ENCODE data around the gene TPRKB.
"Not testable (repeated sequence)": the region's sequence is repeated elsewhere in the genome, so short reads cannot be mapped to it uniquely, and the experiment has no call there.

Gene TPRKB

GRCh38 chr2:73766994-73767393, 29.8 kb upstream of the TPRKB start:
- Histone ChIP-seq H3K4me1 (ENCODE audit: control insufficient read depth, insufficient read depth, low read length) (no peaks in the 10 kb centered on the region), H3K9me3 (ENCODE audit: control insufficient read depth, insufficient read depth, low read length) (no peaks in the 10 kb centered on the region), H3K27ac (ENCODE audit: low read length) (no peak overlapping the region), H3K27me3 (ENCODE audit: control insufficient read depth, insufficient read depth, low read length) (no peaks in the 10 kb centered on the region), H3K36me3 (ENCODE audit: control insufficient read depth, insufficient read depth, low read length) (peaks cover 2% of the 10 kb centered on the region; the same call in 1 of the 2 replicates), H3K4me3 (ENCODE audit: low read length) (no peak overlapping the region)
- DNase-seq (ENCODE audit: low read depth, low spot score), result no peak
- 100% methylated on average over 3 of the region's 4 CpGs for WGBS (ENCODE audit: insufficient coverage, insufficient read length)

DNA sequence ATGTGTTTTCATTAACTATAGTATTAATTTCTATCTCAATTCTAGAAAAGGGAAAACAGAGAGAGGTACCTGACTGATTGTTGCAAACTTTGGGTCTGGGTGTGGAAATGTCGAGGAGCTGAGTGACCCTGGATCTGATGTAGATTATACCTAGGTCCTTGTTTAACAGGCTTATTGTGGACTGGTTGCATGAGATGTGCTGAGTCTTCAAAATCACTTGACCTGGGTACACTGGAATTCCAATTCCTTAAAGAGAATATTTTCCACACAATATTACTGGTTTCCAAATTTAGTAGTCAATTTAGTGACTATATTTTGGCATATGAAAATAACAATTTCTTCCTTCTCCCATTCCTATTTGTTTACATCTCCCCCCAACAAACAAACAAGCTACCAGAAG, 29.2 kb upstream of the TPRKB start:
- no peaks in the 10 kb centered on the region for H3K27me3 ChIP-seq (ENCODE audit: control insufficient read depth, insufficient read depth, low read length)
- no peaks in the 10 kb centered on the region for H3K9me3 ChIP-seq (ENCODE audit: control insufficient read depth, insufficient read depth, low read length)
- H3K27ac ChIP-seq (ENCODE audit: low read length), result no peak overlapping the region
- peaks cover 2% of the 10 kb centered on the region; the same call in 1 of the 2 replicates for H3K36me3 ChIP-seq (ENCODE audit: control insufficient read depth, insufficient read depth, low read length)
- WGBS (ENCODE audit: insufficient coverage, insufficient read length), result no CpG with 5 or more reads among the region's 1 CpG
- no peaks in the 10 kb centered on the region for H3K4me1 ChIP-seq (ENCODE audit: control insufficient read depth, insufficient read depth, low read length)
- no peak overlapping the region for H3K4me3 ChIP-seq (ENCODE audit: low read length)
- DNase-seq (ENCODE audit: low read depth, low spot score), result no peak

DNA sequence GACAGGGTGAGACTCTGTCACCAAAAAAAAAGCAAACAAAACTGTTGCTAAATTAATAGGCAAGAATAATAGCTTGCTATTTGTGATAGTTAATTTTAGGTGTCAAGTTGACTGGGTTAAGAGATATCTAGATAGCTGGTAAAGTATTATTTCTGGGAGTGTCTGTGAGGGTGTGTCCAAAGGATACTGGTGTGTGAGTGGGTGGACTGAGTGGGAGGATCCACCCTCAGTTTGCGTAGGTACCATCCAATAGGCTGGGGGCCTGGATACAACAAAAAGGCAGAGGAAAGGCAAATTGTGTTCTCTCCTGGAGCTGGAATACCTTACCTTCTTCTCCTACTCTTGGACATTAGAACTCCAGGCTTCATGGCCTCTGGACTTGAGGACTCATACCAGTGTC, 27.8 kb upstream of the TPRKB start:
- no peak for DNase-seq (ENCODE audit: low read depth, low spot score)
- Histone ChIP-seq H3K36me3 (ENCODE audit: control insufficient read depth, insufficient read depth, low read length) (peaks cover 2% of the 10 kb centered on the region; the same call in 1 of the 2 replicates), H3K4me3 (ENCODE audit: low read length) (no peak overlapping the region), H3K4me1 (ENCODE audit: control insufficient read depth, insufficient read depth, low read length) (no peaks in the 10 kb centered on the region), H3K27ac (ENCODE audit: low read length) (no peak overlapping the region), H3K27me3 (ENCODE audit: control insufficient read depth, insufficient read depth, low read length) (no peaks in the 10 kb centered on the region), H3K9me3 (ENCODE audit: control insufficient read depth, insufficient read depth, low read length) (no peaks in the 10 kb centered on the region)
- WGBS (ENCODE audit: insufficient coverage, insufficient read length), result no CpG with 5 or more reads among the region's 1 CpG

DNA sequence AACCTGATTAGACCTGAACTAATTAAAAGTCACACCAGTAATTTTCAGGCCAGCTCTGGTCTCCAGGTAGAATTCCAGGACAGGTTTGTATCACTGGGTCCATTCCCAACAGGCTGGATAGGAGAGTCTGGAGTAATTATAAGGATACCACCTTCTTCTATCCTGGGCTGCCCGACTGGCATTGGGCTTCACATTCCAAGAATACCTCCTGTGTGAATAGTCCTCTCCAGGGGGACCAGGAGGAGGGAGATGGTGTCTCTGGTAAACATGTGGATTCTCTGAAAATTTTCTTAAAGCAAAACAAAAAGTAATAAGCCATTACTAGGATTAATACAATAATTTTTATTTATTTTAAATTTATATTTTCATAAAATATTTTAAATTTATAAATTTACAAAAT, 25.4 kb upstream of the TPRKB start:
- Histone ChIP-seq H3K4me1 (ENCODE audit: control insufficient read depth, insufficient read depth, low read length) (no peaks in the 10 kb centered on the region), H3K9me3 (ENCODE audit: control insufficient read depth, insufficient read depth, low read length) (no peaks in the 10 kb centered on the region), H3K4me3 (ENCODE audit: low read length) (no peak overlapping the region), H3K27ac (ENCODE audit: low read length) (no peak overlapping the region), H3K27me3 (ENCODE audit: control insufficient read depth, insufficient read depth, low read length) (no peaks in the 10 kb centered on the region), H3K36me3 (ENCODE audit: control insufficient read depth, insufficient read depth, low read length) (peaks cover 2% of the 10 kb centered on the region; the same call in 1 of the 2 replicates)
- no peak for DNase-seq (ENCODE audit: low read depth, low spot score)
- WGBS (ENCODE audit: insufficient coverage, insufficient read length), result no CpG with 5 or more reads among the region's 1 CpG

GRCh38 chr2:73759904-73760303, 22.8 kb upstream of the TPRKB start:
- no peak overlapping the region for H3K4me3 ChIP-seq (ENCODE audit: low read length)
- H3K36me3 ChIP-seq (ENCODE audit: control insufficient read depth, insufficient read depth, low read length), result peaks cover 3% of the 10 kb centered on the region; the same call in 1 of the 2 replicates
- DNase-seq (ENCODE audit: low read depth, low spot score), result no peak
- no peak overlapping the region for H3K27ac ChIP-seq (ENCODE audit: low read length)
- 0 out of 2 replicates have a peak, but pooled peaks cover 1% of the 10 kb centered on the region for H3K27me3 ChIP-seq (ENCODE audit: control insufficient read depth, insufficient read depth, low read length)
- WGBS (ENCODE audit: insufficient coverage, insufficient read length), result no CpG with 5 or more reads among the region's 2 CpGs
- no peaks in the 10 kb centered on the region; the same call in none of the 2 replicates for H3K9me3 ChIP-seq (ENCODE audit: control insufficient read depth, insufficient read depth, low read length)
- no peaks in the 10 kb centered on the region for H3K4me1 ChIP-seq (ENCODE audit: control insufficient read depth, insufficient read depth, low read length)

- H3K36me3 ChIP-seq (ENCODE audit: control insufficient read depth, insufficient read depth, low read length), result peaks cover 3% of the 10 kb centered on the region; the same call in 1 of the 2 replicates
Observed at GRCh38 chr2:73759285-73759764, 22.2 kb upstream of the TPRKB start.

GRCh38 chr2:73754332-73754731, 17.2 kb upstream of the TPRKB start:
- WGBS (ENCODE audit: insufficient coverage, insufficient read length), result no CpG with 5 or more reads among the region's 7 CpGs
- not testable (repeated sequence) for H3K36me3 ChIP-seq (ENCODE audit: control insufficient read depth, insufficient read depth, low read length); H3K9me3 ChIP-seq (ENCODE audit: control insufficient read depth, insufficient read depth, low read length)

More at GRCh38 chr2:73759285-73759764, 22.2 kb upstream of the TPRKB start:
- Histone ChIP-seq H3K27me3 (ENCODE audit: control insufficient read depth, insufficient read depth, low read length) (0 out of 2 replicates have a peak, but pooled peaks cover 1% of the 10 kb centered on the region), H3K4me1 (ENCODE audit: control insufficient read depth, insufficient read depth, low read length) (no peaks in the 10 kb centered on the region), H3K27ac (ENCODE audit: low read length) (no peak overlapping the region), H3K4me3 (ENCODE audit: low read length) (no peak overlapping the region), H3K9me3 (ENCODE audit: control insufficient read depth, insufficient read depth, low read length) (no peaks in the 10 kb centered on the region; the same call in none of the 2 replicates)
- no CpG with 5 or more reads among the region's 3 CpGs for WGBS (ENCODE audit: insufficient coverage, insufficient read length)
- DNase-seq (ENCODE audit: low read depth, low spot score), result no peak

DNA sequence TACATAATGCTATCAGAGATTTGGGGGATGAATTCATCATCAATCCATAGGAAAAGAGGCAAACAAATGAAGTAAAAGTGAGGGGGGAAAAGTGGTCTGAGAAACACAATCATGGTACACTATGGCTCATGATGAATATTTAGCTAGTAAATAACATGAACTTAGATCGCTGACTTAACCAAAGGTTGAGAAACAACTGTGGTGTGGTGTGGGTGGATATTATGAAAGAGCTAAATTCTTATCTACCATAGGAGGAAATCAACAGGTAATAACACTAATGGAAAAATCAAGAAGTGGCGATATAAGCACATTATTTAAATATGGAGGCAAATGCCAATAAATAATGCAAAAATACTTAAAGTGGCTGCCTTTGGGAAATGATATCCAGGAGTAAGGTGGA, 12.2 kb upstream of the TPRKB start:
- no peaks in the 10 kb centered on the region for H3K4me1 ChIP-seq (ENCODE audit: control insufficient read depth, insufficient read depth, low read length)
- no peaks in the 10 kb centered on the region for H3K27me3 ChIP-seq (ENCODE audit: control insufficient read depth, insufficient read depth, low read length)
- no peak for DNase-seq (ENCODE audit: low read depth, low spot score)
- no peak overlapping the region for H3K4me3 ChIP-seq (ENCODE audit: low read length)
- no peak overlapping the region for H3K27ac ChIP-seq (ENCODE audit: low read length)
- WGBS (ENCODE audit: insufficient coverage, insufficient read length), result no CpG with 5 or more reads among the region's 2 CpGs
- H3K36me3 ChIP-seq (ENCODE audit: control insufficient read depth, insufficient read depth, low read length), result no peaks in the 10 kb centered on the region
- no peaks in the 10 kb centered on the region for H3K9me3 ChIP-seq (ENCODE audit: control insufficient read depth, insufficient read depth, low read length)

More at GRCh38 chr2:73754332-73754731, 17.2 kb upstream of the TPRKB start:
- not testable (repeated sequence) for H3K4me1 ChIP-seq (ENCODE audit: control insufficient read depth, insufficient read depth, low read length); DNase-seq (ENCODE audit: low read depth, low spot score); H3K27ac ChIP-seq (ENCODE audit: low read length); H3K4me3 ChIP-seq (ENCODE audit: low read length); H3K27me3 ChIP-seq (ENCODE audit: control insufficient read depth, insufficient read depth, low read length)

DNA sequence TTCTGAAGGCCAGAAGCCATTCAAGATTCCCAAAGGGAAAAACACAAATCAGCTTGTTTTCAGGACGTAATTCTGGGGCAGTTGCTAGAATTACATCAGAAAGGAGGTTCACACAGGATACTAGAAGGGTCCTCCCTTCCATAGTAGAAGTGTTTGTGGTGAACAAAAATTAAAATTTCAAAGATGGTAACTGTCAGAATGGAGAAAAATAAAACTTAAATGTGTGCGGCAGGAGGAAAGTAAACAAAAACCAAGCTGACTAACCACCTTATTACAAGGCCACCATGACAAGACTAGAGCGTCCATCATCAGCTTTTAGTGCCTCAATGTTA, 9.7 kb upstream of the TPRKB start:
- Histone ChIP-seq H3K36me3 (ENCODE audit: control insufficient read depth, insufficient read depth, low read length) (no peaks in the 10 kb centered on the region), H3K27ac (ENCODE audit: low read length) (no peak overlapping the region), H3K4me3 (ENCODE audit: low read length) (no peak overlapping the region), H3K4me1 (ENCODE audit: control insufficient read depth, insufficient read depth, low read length) (no peaks in the 10 kb centered on the region), H3K9me3 (ENCODE audit: control insufficient read depth, insufficient read depth, low read length) (no peaks in the 10 kb centered on the region), H3K27me3 (ENCODE audit: control insufficient read depth, insufficient read depth, low read length) (no peaks in the 10 kb centered on the region)
- no peak for DNase-seq (ENCODE audit: low read depth, low spot score)
- no CpG with 5 or more reads among the region's 3 CpGs for WGBS (ENCODE audit: insufficient coverage, insufficient read length)

DNA sequence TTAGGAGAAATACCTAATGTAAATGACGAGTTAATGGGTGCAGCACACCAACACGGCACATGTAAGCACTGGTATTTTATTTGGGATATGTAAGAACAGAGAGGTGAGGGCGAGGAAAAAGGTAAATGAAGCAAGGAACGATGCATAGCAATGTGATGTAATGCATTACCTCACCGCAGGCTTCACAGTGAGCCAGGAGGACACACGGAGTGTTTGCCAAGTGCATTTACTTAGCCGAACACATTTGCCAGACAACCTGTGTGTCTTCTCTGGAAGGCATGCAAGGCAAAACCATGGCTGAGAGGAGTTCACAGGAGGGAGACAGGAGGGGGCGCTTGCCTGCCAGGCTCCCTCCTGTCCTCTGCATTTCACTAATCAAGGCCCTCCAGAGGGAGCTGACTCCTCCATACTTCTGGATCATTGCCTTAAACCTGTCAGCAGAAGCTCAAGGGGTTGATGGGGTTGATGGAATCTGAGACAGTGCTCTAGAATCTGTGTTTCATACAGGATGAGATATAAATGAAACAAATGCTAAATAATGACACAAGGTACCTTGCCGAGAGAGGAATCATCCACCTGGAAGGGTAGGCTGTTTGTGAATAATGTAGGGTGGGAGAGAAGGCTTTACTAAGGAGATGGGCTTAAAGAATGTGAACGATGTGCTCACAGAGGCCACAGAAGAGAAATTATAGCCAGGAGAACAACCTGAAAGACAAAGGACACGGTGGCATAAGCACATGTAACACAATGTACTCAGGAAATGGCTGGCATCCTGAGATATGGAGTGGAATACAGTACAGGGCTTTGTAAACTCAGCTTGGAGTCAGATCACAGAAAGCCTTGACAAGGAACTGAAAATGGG, 9.1 kb upstream of the TPRKB start:
- no peak overlapping the region for H3K4me3 ChIP-seq (ENCODE audit: low read length)
- H3K27ac ChIP-seq (ENCODE audit: low read length), result no peak overlapping the region
- no peaks in the 10 kb centered on the region for H3K36me3 ChIP-seq (ENCODE audit: control insufficient read depth, insufficient read depth, low read length)
- no CpG with 5 or more reads among the region's 11 CpGs for WGBS (ENCODE audit: insufficient coverage, insufficient read length)
- H3K4me1 ChIP-seq (ENCODE audit: control insufficient read depth, insufficient read depth, low read length), result no peaks in the 10 kb centered on the region
- H3K27me3 ChIP-seq (ENCODE audit: control insufficient read depth, insufficient read depth, low read length), result peaks cover 2% of the 10 kb centered on the region; the same call in 1 of the 2 replicates
- no peaks in the 10 kb centered on the region for H3K9me3 ChIP-seq (ENCODE audit: control insufficient read depth, insufficient read depth, low read length)
- no peak for DNase-seq (ENCODE audit: low read depth, low spot score)
